HK-2 (cell line): ENCODE measurements around the gene ZFHX3.
A peak's percentile ranks its signal among the peaks of the same experiment; 100 is the strongest.

Experiments
- DNase-seq: peaks from one replicate; pipeline ENCODE4 v3.0.0-alpha.2; 2018; ENCODE audit not compliant: unreplicated experiment

Gene ZFHX3

GRCh38 chr16:72824761-72825160, 223.2 kb downstream of the ZFHX3 start:
- no peak for DNase-seq

DNA sequence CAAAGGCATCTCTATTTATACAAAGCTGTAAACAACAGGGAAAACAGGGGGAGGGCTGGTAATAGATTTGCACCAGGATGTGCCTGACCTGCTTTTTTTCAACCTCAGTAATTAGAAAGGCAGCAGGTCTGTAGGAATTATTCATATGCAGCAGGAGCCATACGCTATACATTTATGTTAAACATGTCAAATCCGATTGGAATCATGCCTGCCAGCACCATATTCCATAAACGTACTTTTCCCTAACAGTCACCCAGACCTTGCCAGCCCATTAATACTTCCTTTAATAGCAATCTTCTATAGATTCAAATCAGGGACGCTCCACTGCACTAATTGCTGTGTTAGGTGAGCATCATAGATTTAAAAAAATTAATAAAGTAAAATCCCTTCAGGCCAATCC, 223.9 kb downstream of the ZFHX3 start:
- DNase-seq: no peak

DNA sequence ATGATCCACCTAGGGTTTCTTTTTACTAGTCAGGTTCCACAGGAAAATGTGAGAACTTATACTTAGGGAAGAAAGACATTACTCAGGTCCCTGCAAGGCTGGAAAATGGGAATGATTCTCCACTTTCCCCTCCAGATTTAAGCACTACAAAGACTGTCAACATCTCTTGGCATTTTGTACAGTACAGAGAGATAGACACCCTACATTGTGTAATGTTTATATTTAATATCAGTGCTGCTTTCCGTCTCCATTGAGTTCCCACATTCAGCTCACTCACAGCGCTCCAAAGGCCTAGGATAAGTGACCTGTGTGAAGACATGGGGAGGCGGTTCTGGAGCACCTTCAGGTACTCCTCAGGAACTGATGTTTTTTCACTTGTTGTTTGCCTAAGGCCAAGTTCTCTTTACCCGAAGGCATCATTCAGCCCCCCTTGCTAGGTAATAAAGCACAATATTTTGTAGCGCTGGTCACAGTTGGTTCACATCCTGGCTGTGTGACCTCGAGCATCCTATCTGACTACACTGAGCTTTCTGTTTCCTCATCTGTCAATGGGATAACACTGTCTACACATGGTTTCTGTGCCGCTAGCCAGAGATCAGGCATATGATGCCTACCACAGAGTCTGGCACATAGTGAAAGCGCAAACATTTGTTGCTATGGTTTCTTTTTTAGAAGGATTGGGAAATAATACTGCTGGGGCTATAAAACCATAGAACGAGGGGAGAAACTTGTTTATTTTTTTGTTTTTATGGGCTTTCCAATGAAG, 226.6 kb downstream of the ZFHX3 start:
- no peak for DNase-seq

DNA sequence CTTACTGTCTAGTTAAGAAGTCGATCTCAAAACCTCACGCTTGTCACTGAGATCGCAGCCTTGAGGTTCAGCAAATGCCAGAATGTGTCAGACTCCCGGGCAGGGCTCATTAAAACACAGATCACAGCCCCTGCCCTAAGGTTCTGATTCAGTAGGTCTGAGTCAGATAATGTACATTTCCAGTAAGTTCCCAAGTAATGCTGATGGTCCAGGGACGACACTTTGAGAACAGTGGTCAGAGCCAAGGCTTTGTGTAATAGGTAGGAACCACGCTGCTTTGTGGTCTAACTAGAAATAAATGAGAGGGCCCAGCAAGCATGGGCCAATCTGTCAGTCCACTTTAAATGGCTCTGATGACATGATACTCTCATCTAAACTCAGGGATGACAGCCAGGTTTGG, 228.6 kb downstream of the ZFHX3 start:
- peak; percentile 77 for DNase-seq

- no peak for DNase-seq
Observed at GRCh38 chr16:72818236-72818845, 229.6 kb downstream of the ZFHX3 start.

DNA sequence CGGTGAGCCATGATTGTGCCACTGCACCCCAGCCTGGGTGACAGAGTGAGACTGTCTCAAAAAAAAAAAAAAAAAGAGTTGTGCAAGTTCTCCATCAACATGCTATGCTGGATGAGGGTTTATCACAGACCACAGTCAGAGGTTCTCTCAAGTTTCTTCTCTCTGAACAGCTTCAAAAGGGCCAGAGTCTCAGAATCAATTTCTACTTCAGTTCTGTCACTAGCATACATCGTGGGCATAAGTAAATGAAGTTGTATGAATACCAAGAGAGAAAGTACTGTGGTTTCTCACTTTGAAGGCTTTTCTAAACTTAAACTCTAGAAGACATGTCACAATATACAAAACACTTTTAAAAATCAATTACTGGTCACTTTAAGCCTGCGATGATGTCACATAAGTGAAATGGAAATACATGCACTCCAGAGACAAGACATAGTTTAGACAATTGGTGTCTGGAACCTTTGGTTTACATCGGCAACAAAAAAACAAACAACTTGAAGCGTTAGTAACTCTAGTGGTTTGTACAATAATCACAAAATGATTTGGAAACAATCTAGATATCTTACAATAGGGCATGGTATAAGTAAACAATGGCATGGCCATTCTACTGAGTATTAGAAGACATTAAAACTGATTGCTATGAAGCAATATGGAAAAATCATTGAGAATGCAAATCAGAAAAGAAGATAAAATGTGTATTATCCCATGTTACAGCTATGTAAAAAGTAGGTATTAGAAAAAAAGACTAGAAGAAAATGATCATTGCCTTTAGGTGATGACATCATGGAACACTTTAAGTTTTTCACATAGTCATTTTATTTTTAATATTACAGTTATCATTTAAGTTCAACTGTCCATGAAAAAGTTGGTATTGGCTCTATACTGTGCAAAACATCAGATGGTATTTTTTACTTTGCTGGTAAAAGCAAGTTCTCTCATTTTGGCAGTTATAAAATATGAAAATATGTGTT, 232.3 kb downstream of the ZFHX3 start:
- no peak for DNase-seq

- DNase-seq: no peak
Observed at GRCh38 chr16:72814226-72814625, 233.7 kb downstream of the ZFHX3 start.

- no peak for DNase-seq
Observed at GRCh38 chr16:72812672-72813071, 235.3 kb downstream of the ZFHX3 start.

GRCh38 chr16:72811876-72812275, 236.1 kb downstream of the ZFHX3 start:
- no peak for DNase-seq

DNA sequence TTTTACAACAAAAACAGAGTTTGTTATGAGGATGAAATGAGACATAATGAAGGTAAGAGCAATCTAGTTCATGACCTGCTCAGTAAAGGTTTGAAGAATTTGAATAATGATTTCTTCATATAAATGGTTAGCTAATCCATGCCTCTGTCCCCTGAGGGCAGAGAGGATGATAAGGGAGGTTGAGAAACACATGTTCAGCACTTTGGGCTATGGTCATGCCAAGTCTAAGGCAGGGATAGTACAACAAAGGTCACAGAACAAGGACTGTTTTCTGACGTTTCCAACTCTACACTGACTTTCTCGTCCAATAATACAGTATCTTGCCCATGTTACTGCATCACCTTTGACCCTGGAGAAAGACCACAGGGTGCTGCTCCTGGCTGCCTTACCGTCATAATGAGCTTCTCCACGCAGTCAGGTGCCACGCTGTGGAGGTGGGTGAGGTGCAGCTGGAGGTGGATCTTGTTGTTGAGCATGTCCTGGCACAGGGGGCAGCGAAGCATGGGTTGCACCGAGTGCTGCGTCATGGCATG, 236.7 kb downstream of the ZFHX3 start:
- no peak for DNase-seq

GRCh38 chr16:72810480-72810879, 237.4 kb downstream of the ZFHX3 start:
- DNase-seq: no peak

GRCh38 chr16:72809446-72809845, 238.5 kb downstream of the ZFHX3 start:
- no peak for DNase-seq

DNA sequence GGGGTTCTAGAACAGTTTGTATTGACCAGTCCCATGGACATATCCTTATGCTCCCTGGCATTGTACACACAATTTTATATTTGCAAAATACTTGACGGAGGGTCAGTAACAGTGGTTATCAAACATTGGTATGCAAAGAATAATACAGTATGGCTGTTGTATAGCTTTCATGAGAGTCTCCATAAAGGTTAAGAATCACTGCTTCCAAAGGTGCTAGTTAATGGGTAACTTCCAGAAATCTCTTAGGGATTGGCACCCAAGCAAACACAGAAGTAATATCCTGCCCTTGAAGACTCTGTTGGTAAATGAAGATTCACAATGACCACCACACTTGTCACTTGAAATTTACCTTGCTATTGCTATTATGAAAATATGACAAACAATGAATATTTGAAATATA, 239.2 kb downstream of the ZFHX3 start:
- DNase-seq: no peak

DNA sequence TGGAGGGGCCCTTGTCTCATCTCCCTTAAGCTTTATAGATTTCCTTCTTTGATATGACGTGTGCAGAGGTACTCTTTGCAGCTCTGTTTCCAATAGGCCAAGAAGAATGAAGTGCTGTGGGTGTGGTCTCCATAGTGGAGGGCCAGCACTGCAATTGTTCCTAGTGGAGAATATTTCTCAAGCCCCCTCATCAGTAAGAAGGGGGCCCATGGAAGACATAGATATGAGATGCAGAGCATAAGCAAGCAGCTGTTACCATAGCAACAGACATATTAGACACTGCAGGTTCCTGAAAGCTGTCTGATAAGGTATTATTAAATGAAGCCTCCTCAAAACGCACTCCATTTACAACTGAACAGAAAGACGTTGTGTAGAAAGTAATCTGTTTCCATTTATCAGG, 240.7 kb downstream of the ZFHX3 start:
- DNase-seq: no peak

GRCh38 chr16:72805486-72805885, 242.4 kb downstream of the ZFHX3 start:
- no peak for DNase-seq

- no peak for DNase-seq
Observed at GRCh38 chr16:72800524-72801161, 247.3 kb downstream of the ZFHX3 start.

- DNase-seq: no peak
Observed at GRCh38 chr16:72798264-72798663, 249.7 kb downstream of the ZFHX3 start.

GRCh38 chr16:72797621-72798020, 250.3 kb downstream of the ZFHX3 start:
- DNase-seq: no peak

DNA sequence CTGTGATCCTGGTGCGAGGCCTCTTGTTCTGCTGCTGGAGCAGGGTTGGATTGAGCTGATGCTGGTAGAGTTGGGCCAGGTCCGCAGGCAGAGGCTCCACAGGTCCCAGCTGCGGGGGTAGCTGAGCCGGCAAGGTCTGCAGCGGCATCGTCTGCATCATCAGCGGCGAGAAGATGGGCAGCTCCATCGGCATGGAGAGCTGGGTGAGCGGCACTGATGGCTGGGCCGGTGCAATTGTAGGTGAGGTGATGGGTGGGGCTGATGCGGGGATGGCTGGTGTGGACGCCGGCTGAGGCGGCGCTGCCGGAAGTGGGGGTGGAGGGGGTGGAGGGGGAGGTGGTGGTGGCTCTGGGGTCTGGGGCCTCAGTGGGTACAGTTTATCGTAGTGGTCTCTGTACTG, 251.7 kb downstream of the ZFHX3 start:
- no peak for DNase-seq

GRCh38 chr16:72794986-72795385, 252.9 kb downstream of the ZFHX3 start:
- no peak for DNase-seq

DNA sequence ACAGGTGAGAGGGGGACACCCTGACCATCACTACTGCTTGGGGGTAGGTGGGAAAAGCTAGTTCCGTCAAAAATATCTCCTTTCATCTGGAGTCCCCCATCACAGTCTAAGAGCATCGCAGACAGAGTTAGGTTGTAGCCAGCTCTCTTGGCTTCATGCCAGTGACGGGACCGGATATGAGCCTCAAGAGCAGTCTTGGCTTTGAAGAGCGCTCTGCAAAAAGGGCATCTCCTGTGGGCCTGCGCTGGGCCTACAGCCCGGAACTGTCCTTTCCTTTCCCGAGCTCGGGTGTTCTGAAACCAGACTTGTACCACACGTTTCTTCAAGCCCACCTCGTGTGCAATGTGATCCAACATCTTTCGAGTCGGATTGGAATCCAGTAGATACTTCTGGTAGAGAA, 253.6 kb downstream of the ZFHX3 start:
- no peak for DNase-seq

- no peak for DNase-seq
Observed at GRCh38 chr16:72793716-72794115, 254.2 kb downstream of the ZFHX3 start.
